GM12872 (cell line): ENCODE data around the gene HEXB.

Experiments used
- CTCF ChIP-seq: IDR thresholded peaks from 3 replicates; pipeline ENCODE4 v1.5.1; 2011; ENCODE audit warnings: low read depth, mild to moderate bottlenecking, low read length, moderate library complexity; ENCODE audit not compliant: insufficient read depth

Gene HEXB

GRCh38 chr5:74693191-74693590 is 8.2 kb downstream of the HEXB start:
- no peak for TF ChIP-seq CTCF

GRCh38 chr5:74717596-74717995 is 32.6 kb downstream of the HEXB start:
- TF ChIP-seq CTCF: no peak

GRCh38 chr5:74722271-74722670 is 37.2 kb downstream of the HEXB start:
- TF ChIP-seq CTCF: no peak

GRCh38 chr5:74725331-74725730 is 40.3 kb downstream of the HEXB start:
- no peak for TF ChIP-seq CTCF

- no peak for TF ChIP-seq CTCF
Observed at GRCh38 chr5:74736759-74737158, 51.7 kb downstream of the HEXB start.

- TF ChIP-seq CTCF: no peak
Observed at GRCh38 chr5:74738406-74738805, 53.4 kb downstream of the HEXB start.

GRCh38 chr5:74761241-74761640 is 76.2 kb downstream of the HEXB start:
- no peak for TF ChIP-seq CTCF

- no peak for TF ChIP-seq CTCF
Observed at GRCh38 chr5:74762599-74762998, 77.6 kb downstream of the HEXB start.
